Hepatocyte (in vitro differentiated cells): ENCODE measurements around the gene KRTAP22-2.

Experiments
- EZH2phosphoT487 ChIP-seq: fragments of 200-600 bp; sonication (generic); IDR thresholded peaks from one replicate; pipeline ENCODE4 v1.6.1; 2018; ENCODE audit warnings: antibody characterized with exemption, mild to moderate bottlenecking, low read depth, moderate library complexity; ENCODE audit not compliant: unreplicated experiment, severe bottlenecking
- TF ChIP-seq, protein P1 (sequence below): fragments of 200-600 bp; sonication (generic); IDR thresholded peaks from 2 replicates; pipeline ENCODE4 v1.5.1; 2016; ENCODE audit warnings: antibody characterized with exemption, mild to moderate bottlenecking; ENCODE audit not compliant: poor library complexity

DNA sequence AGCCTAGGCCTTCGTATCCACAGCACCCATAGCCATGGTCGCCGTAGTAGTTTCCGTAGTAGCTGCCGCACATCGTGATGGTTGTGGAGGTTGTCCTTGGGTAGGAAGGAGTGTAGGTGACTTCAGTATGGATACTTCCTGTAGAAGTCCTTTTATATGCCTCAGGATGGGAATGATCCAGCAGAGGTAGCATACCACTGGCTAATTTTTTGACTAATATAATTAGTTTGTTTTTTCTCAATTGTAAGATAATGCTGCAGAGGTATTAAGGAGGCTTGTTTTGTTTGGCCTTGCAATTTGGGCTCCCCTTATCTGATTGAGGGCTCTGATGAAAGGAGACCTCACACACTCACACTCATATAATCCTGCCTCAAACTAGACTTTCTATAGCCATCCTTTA lies 8.6 kb upstream of the KRTAP22-2 start, which contains the start of gene KRTAP6-2:
- TF ChIP-seq, protein P1, sequence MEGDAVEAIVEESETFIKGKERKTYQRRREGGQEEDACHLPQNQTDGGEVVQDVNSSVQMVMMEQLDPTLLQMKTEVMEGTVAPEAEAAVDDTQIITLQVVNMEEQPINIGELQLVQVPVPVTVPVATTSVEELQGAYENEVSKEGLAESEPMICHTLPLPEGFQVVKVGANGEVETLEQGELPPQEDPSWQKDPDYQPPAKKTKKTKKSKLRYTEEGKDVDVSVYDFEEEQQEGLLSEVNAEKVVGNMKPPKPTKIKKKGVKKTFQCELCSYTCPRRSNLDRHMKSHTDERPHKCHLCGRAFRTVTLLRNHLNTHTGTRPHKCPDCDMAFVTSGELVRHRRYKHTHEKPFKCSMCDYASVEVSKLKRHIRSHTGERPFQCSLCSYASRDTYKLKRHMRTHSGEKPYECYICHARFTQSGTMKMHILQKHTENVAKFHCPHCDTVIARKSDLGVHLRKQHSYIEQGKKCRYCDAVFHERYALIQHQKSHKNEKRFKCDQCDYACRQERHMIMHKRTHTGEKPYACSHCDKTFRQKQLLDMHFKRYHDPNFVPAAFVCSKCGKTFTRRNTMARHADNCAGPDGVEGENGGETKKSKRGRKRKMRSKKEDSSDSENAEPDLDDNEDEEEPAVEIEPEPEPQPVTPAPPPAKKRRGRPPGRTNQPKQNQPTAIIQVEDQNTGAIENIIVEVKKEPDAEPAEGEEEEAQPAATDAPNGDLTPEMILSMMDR = no peak
- TF ChIP-seq EZH2phosphoT487 = no peak
